ENCODE data around the gene LSS. TPM values are rescaled to one million over a fixed set of nuclear protein-coding genes. Genes with fewer than 3 reads are reported as not detected.

LSS gene
- total RNA-seq = 10 to 100 TPM; 53.2 to 75.2 (median 62.3) TPM

DNA sequence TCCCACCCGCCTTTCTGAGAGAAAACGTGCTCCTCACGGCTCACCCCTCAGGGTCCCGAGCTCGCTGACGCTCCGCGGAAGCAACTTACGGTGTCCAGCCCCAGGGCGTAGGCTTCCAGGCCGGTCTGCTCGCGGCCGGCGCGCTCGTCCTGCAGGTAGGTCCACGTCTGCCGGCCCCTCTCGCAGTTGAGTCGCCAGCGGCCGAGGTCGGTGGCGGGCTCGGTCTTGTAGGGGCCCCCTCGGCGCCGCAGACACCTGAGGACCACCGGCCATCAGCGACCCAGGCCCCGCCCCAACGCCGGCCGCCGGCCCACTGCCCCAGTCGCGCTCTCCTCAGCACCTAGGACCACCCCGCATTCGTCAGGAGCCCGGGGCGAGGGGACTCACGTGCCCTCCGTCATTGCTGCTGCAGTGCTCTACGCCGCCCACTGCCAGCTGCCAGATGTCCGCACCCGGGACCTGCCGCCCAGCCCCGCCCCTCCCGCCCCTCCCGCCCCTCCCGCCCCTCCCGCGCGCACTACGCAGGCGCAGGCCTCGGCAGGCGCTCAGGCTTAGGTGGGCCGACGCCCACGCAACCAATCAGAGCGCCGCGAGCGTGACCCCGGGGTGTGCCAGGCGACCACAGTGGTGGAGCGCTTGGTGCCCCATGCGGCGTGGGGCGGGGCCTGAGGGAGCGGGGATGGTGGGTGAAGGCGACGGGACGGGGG, at the start of gene LSS:
Gene LSS (minus strand): TSS at position 430 of the 707 bp plus-strand sequence. CDS start 29 bp downstream, at position 401.
- Histone ChIP-seq H3K4me1 (peaks cover 14 to 29% (median 23%) of the 10 kb centered on the region in 4 donors), H3K4me3 (peak within 1 kb of the TSS; percentile 66 to 94 (median 82)), H3K27ac (peak within 1 kb of the TSS; percentile 79 to 93 (median 92)), H3K36me3 (no peaks in the 10 kb centered on the region), H3K9me3 (no peaks in the 10 kb centered on the region), H3K27me3 (no peaks in the 10 kb centered on the region)
- TF ChIP-seq POLR2AphosphoS5 (IDR thresholded peaks at IDR 0.05) (peak; percentile 72 to 82 (median 81)), EP300 (IDR thresholded peaks at IDR 0.05; ENCODE audit: low read depth) (no peak), POLR2A (IDR thresholded peaks at IDR 0.05) (peak; percentile 61)
- intact Hi-C loops (cut with DNase I; ENCODE audit: low total_unique reads) (loop anchor here (2.0 kb wide), 1 partner anchor 258 kb away; no protein-coding TSS in a partner anchor), in situ Hi-C loops (cut with MboI; ENCODE audit: low pct_ligation_motif_present in 1 of 4, low pct_unique_long_range_greater_than_20kb in 1 of 4, low sequenced_read_pairs in 3 of 4) (no loop called here)
- peak; percentile 99 for DNase-seq
- 0% methylated on average over 4 of the region's 77 CpGs; no CpG with 5 or more reads in 1 of the 2 donors for WGBS, 2 donors (ENCODE audit: low coverage in 1 of 2)

DNA sequence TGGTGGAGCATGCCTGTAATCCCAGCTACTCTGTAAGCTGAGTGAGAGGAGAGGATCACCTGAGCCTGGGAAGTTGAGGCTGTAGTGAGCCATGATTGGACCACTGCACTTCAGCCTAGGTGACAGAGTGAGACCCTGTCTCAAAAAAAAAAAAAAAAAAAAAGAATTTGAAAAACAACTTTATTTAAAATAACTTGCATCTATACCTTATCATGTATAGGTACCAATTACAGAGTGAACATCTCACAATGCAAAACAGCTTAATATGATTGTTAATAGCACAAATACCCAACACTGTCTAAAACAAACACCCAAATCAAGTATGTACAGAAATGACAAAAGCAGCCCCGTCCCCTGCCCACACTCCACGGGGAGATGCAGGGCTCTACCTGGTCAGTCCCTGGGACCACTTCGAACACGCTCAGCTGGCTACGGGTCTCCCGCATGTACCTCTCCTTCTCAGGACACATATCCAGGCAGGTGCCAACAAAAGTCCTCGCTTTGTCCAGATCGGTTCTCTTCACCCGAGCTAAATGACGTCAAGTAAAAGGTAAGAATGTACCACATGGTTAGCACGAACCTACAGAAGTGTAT, 46.3 kb upstream of the LSS start:
- DNase-seq = no peak
- Histone ChIP-seq H3K9me3 (no peaks in the 10 kb centered on the region), H3K27me3 (no peaks in the 10 kb centered on the region), H3K4me3 (no peak overlapping the region), H3K27ac (no peak overlapping the region), H3K4me1 (no peaks in the 10 kb centered on the region), H3K36me3 (peaks cover 0 to 93% (median 43%) of the 10 kb centered on the region in 4 donors)
- in situ Hi-C loops (cut with MboI; ENCODE audit: low pct_ligation_motif_present in 1 of 4, low pct_unique_long_range_greater_than_20kb in 1 of 4, low sequenced_read_pairs in 3 of 4) (no loop called here), intact Hi-C loops (cut with DNase I; ENCODE audit: low total_unique reads) (no loop called here)
- 88 to 93% methylated on average over 5 to 11 of the region's 11 CpGs for WGBS, 2 donors (ENCODE audit: low coverage in 1 of 2)
- TF ChIP-seq, protein P1, sequence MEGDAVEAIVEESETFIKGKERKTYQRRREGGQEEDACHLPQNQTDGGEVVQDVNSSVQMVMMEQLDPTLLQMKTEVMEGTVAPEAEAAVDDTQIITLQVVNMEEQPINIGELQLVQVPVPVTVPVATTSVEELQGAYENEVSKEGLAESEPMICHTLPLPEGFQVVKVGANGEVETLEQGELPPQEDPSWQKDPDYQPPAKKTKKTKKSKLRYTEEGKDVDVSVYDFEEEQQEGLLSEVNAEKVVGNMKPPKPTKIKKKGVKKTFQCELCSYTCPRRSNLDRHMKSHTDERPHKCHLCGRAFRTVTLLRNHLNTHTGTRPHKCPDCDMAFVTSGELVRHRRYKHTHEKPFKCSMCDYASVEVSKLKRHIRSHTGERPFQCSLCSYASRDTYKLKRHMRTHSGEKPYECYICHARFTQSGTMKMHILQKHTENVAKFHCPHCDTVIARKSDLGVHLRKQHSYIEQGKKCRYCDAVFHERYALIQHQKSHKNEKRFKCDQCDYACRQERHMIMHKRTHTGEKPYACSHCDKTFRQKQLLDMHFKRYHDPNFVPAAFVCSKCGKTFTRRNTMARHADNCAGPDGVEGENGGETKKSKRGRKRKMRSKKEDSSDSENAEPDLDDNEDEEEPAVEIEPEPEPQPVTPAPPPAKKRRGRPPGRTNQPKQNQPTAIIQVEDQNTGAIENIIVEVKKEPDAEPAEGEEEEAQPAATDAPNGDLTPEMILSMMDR (IDR thresholded peaks at IDR 0.05) = no peak
- no peak for TF ChIP-seq EP300 (IDR thresholded peaks at IDR 0.05; ENCODE audit: low read depth)
- no peak for TF ChIP-seq POLR2A (IDR thresholded peaks at IDR 0.05)
- no peak for TF ChIP-seq POLR2AphosphoS5 (IDR thresholded peaks at IDR 0.05)

DNA sequence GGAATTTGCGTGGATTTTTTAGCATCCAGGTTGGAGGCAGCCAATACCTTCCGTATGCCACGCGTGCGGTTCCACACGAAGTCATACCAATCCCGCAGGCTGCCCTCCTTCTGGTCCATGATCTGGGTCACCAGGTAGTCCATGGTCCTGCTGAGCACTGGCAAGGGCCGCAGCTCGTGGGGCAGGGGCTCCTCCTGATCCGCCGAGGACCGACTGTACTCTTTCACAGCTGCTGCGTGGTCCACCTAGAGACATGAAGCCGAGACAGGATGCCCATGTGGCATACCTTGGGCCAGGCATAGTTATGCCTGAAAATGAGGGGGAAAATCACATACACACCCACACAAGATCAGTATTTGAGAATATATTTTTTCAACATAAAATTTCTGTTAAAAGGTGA, 44.8 kb upstream of the LSS start:
- Histone ChIP-seq H3K27me3 (no peaks in the 10 kb centered on the region), H3K27ac (no peak overlapping the region), H3K9me3 (no peaks in the 10 kb centered on the region), H3K4me1 (no peaks in the 10 kb centered on the region), H3K4me3 (no peak overlapping the region), H3K36me3 (peaks cover 0 to 88% (median 42%) of the 10 kb centered on the region in 4 donors)
- TF ChIP-seq POLR2A (IDR thresholded peaks at IDR 0.05) = no peak
- TF ChIP-seq, protein P1 (IDR thresholded peaks at IDR 0.05) = no peak
- no peak for TF ChIP-seq POLR2AphosphoS5 (IDR thresholded peaks at IDR 0.05)
- TF ChIP-seq EP300 (IDR thresholded peaks at IDR 0.05; ENCODE audit: low read depth) = no peak
- DNase-seq = no peak
- WGBS, 2 donors (ENCODE audit: low coverage in 1 of 2) = 80 to 94% methylated on average over 1 to 14 of the region's 14 CpGs
- in situ Hi-C loops (cut with MboI; ENCODE audit: low pct_ligation_motif_present in 1 of 4, low pct_unique_long_range_greater_than_20kb in 1 of 4, low sequenced_read_pairs in 3 of 4) = no loop called here
- intact Hi-C loops (cut with DNase I; ENCODE audit: low total_unique reads) = no loop called here

DNA sequence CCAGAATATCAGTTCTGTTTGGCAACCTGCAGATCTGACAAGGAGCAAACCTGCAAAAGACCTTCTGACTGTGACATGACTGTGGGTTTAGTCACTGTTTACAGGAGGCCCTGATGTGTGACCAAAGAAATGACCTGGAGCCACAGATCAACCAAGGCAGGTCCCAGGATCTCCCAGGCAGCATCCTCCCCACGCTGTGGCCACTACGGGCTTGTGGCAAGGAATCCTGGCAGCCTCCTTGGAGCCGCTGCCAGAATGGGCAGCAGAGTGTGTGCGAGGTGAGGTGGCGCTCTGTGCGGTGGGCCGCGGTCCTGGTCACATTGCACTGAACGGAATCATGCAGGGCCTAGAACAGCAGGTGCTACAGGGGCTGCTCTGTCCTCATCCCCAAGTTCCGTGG, 40.9 kb upstream of the LSS start:
- no peaks in the 10 kb centered on the region for H3K27me3 ChIP-seq
- no peak for DNase-seq
- H3K36me3 ChIP-seq = peaks cover 0 to 83% (median 40%) of the 10 kb centered on the region in 4 donors
- 99% methylated on average over 10 of the region's 10 CpGs; no CpG with 5 or more reads in 1 of the 2 donors for WGBS, 2 donors (ENCODE audit: low coverage in 1 of 2)
- no peak overlapping the region for H3K4me3 ChIP-seq
- in situ Hi-C loops (cut with MboI; ENCODE audit: low pct_ligation_motif_present in 1 of 4, low pct_unique_long_range_greater_than_20kb in 1 of 4, low sequenced_read_pairs in 3 of 4) = no loop called here
- intact Hi-C loops (cut with DNase I; ENCODE audit: low total_unique reads) = no loop called here
- no peaks in the 10 kb centered on the region for H3K4me1 ChIP-seq
- no peak for TF ChIP-seq POLR2AphosphoS5 (IDR thresholded peaks at IDR 0.05)
- TF ChIP-seq, protein P1 (IDR thresholded peaks at IDR 0.05) = no peak
- no peak for TF ChIP-seq EP300 (IDR thresholded peaks at IDR 0.05; ENCODE audit: low read depth)
- TF ChIP-seq POLR2A (IDR thresholded peaks at IDR 0.05) = no peak
- no peaks in the 10 kb centered on the region for H3K9me3 ChIP-seq
- H3K27ac ChIP-seq = no peak overlapping the region

Measured in transverse colon (tissue), 4 donors.